HG02973 (cell line): Measurements from ENCODE around the gene PIP5K1C.
A peak's percentile ranks its signal among the peaks of the same experiment; 100 is the strongest.

Source experiments
- ATAC-seq: cut with Tn5 transposase; IDR thresholded peaks from one replicate; pipeline ENCODE4 v1.9.1; 2021; ENCODE audit warnings: moderate library complexity; ENCODE audit not compliant: unreplicated experiment

The PIP5K1C gene

GRCh38 chr19:3722443-3723109, 22.3 kb upstream of the PIP5K1C start:
- ATAC-seq: no peak

- no peak for ATAC-seq
Observed at GRCh38 chr19:3721887-3722442, 21.7 kb upstream of the PIP5K1C start.

- no peak for ATAC-seq
Observed at GRCh38 chr19:3721131-3721886, 21.0 kb upstream of the PIP5K1C start.

GRCh38 chr19:3720349-3720917, 20.2 kb upstream of the PIP5K1C start:
- no peak for ATAC-seq

- no peak for ATAC-seq
Observed at GRCh38 chr19:3719868-3720267, 19.6 kb upstream of the PIP5K1C start.

- no peak for ATAC-seq
Observed at GRCh38 chr19:3716147-3716668, 15.9 kb upstream of the PIP5K1C start.

- no peak for ATAC-seq
Observed at GRCh38 chr19:3712663-3713611, 12.7 kb upstream of the PIP5K1C start.

- ATAC-seq: no peak
Observed at GRCh38 chr19:3710265-3710812, 10.1 kb upstream of the PIP5K1C start.

GRCh38 chr19:3708207-3708931, 8.1 kb upstream of the PIP5K1C start, which contains the start of gene TJP3:
TJP3 (plus strand) TSS chr19:3708384; CDS start chr19:3728433, 20,049 bp downstream.
- no peak for ATAC-seq

GRCh38 chr19:3707868-3708206, 7.6 kb upstream of the PIP5K1C start:
- ATAC-seq: no peak

GRCh38 chr19:3701200-3701599, 932 bp upstream of the PIP5K1C start:
- no peak for ATAC-seq

- peak; percentile 20 for ATAC-seq
Observed at GRCh38 chr19:3699741-3700241, 477 bp downstream of the PIP5K1C start.

- no peak for ATAC-seq
Observed at GRCh38 chr19:3698974-3699740, 1.1 kb downstream of the PIP5K1C start.

GRCh38 chr19:3698386-3698950, 1.8 kb downstream of the PIP5K1C start:
- ATAC-seq: no peak

- ATAC-seq: no peak
Observed at GRCh38 chr19:3697671-3698385, 2.4 kb downstream of the PIP5K1C start.

- no peak for ATAC-seq
Observed at GRCh38 chr19:3697094-3697493, 3.2 kb downstream of the PIP5K1C start.

GRCh38 chr19:3696660-3696995, 3.6 kb downstream of the PIP5K1C start:
- no peak for ATAC-seq
